ENCODE data around the gene FARS2.

FARS2 gene

DNA sequence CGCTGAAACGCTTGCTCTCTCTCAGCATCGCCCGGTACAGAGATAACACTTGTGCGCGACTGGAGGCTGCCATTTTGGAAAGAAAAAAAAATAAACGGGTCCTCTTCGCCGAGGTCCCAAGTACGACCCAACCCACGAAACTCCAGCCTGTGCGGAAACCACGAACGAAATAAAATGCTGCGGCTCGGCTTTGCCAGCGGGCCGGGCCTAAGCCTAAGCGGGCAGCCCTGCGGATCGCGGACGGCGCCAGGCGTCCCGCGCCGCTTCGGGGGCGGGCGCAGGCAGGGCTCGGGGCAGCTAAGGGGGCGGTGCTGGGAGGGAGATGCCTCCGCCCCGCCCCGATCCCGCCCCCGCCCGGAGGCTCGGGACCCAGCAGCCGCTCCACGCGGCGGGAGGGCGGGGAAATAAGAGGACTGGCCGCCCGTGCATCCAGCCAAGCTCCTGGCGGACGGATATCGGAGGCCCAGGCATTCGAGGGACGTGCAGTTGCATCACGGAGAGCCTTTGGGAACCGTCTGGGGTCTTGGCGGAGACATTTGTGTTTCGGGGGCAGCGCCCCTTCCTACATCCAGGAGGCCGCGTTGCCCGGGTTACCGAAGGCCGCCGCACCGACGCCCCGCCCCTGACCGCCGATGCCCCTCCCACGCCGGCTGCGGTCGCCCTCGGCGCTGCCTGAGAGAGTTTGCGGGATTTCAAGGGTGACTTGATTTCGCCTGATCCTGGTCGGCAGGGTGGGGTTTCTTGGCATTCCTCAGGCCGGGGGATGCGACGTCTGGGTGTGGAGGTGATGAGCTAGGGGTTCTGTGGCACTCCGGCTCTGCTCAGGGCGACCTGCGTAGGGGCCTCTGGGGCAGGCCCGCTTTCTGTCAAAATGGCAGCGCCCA lies at the start of gene FARS2, which contains the start of gene LYRM4:
Gene FARS2, plus strand, starts transcription at position 853 of the 884 bp plus-strand sequence.
Gene LYRM4, minus strand, starts transcription at position 290 of the 884 bp plus-strand sequence. Its CDS starts 217 bp downstream, at position 73.
- DNase-seq (ENCODE audit: insufficient read length, low spot score) = peak; percentile 70
- FAIRE-seq = no peak

DNA sequence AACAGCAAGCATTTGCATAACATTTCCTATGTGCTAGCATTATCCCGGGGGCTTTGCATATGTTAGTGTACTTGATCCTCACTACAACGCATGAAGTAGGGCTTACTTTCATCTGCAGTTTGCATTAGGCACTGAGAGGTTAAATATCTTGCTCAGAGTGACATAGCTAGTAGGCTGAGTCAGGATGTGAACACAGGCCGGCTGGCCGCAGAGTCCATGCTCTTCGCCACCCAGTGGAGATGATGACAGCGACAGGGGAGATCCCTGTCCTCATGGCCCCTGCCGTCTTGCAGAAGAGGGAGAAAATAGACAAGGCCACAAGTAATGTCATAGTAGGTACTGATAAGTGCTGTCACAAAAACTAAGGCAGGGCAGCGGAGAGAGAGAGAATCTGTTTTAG lies 47.5 kb upstream of the FARS2 start:
- FAIRE-seq (no peak), DNase-seq (ENCODE audit: insufficient read length, low spot score) (no peak)

DNA sequence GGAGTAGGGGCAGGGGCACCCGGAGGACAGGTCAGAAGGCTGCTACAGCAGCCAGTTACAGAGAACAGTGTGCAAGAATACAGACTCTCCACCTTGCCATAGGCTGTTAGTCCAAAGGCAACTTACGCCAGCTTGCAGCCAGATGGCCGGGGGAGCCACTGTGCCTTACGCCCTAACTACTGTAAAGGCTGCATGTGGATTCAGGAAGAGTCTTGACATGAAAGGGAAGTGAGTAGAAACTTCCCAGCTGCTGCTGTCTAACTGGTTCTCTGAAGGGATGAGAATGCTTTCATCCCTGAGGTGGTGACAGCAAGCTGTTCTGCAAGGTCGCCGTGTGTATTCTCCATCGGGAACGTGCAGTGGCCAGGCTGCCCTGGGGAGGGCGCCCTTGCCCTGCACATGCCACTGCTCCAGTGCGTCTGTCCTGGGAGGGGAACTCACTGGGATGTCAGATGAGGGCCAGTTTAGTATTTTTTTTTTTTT lies 46.7 kb upstream of the FARS2 start:
- DNase-seq (ENCODE audit: insufficient read length, low spot score) = no peak
- no peak for FAIRE-seq

DNA sequence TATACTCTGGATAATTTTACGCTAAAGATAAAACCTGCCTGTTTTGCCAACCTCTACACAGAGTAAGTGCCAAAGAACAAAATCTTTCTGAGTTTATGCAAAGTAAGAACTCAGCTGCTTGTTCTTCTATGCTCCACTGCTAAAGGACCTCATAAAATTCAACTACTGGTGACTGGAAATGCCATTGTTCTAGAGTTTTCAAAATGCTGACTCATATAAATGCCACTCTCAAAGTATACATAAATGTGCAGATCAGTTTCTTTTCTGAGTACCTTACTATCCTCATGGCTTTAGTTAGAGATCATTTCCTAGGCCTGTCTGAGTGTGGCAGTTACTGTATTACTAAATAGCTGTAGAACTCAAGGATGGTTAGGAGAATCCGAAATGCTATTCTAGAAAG lies 46.2 kb upstream of the FARS2 start:
- DNase-seq (ENCODE audit: insufficient read length, low spot score) = no peak
- no peak for FAIRE-seq

DNA sequence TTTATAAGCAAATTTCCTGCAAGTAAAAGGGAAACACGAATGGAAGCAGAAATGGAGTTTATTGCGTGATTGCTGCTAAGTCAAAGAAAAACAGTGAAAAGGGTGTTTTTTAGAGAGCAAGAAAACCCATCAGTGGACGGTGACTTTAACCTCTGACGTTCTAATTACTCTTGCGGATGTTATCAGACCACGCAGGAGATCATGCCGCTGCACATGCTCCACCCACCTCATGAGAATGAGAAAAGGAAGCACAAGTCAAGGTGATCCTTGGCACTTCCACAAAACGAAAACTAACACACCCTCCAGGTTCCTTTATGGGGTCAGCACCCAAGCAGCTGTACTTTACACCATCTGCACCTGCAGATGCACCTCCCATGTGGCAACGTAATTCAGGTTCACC lies 45.5 kb upstream of the FARS2 start:
- DNase-seq (ENCODE audit: insufficient read length, low spot score) (no peak), FAIRE-seq (no peak)

DNA sequence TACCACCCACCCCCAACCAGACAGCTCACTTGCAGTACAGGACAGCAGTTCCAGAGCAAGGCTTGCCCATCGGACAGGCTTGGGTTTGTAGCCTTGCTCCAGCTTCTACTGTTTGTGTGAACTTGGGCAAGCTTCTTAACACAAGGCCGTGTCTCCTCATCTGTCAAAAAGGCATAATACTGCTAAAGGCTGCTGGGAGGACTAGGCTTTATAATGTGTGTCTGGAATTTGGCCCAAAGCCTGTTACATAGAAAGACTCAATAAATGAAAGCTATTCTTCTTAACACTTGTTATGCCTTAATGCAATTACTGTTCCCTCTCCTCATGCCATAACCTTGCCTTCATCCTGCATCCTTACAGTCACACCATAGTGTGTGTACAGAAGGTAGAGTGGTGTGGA lies 44.0 kb upstream of the FARS2 start:
- DNase-seq (ENCODE audit: insufficient read length, low spot score) (no peak), FAIRE-seq (no peak)

DNA sequence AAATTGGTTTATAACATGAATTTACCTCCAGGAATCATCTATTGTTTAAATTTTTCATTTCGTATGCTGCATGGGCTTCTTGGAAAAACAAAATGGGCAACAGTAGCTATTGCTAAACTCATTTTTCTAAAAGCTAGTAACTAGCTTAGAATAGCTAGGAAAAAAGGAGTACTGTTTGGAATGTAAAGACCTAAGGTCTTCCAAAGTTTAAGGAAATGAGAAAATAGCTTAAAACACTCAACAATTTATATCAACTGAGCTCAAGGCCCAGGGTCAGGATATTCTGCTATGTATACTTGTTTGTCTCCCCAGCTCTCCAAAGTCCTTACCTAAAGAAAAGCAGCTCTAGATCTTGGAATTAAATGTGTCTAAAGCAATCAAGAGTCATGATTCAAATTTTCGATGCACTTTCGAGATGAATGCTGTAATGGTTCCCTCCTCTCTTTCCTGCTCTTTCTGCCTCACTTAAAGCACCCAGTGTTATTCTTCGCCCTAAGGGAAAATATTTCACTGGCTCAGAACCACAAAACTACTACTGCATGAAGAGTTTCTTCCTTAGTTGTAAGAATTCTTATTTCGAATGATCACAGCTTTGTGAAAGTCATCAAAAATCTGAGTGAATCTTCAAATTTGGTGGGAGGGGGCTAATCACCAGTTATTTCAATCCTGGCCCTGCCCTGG lies 42.2 kb upstream of the FARS2 start:
- FAIRE-seq = no peak

DNA sequence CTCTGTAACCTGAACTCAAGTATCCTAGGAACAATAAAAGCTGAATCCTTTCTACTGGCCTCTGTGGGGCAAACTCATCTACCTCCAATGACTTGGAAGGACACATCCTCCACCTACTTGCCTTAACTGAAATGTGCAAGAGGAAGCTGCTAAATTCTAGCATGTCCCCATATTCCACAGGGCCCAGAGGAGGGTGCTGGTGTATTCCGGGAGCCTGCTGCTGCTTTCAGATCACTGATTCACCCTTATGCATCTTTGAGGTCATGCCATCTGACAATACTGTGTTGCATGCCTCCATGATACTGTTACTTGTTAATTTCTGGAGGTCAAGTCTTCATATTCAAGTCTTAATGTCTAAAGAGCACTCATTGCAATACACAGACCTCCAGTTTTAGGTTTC lies 40.9 kb upstream of the FARS2 start:
- DNase-seq (ENCODE audit: insufficient read length, low spot score) (no peak), FAIRE-seq (no peak)

More for the DNA sequence above, 42.2 kb upstream of the FARS2 start:
- no peak for DNase-seq (ENCODE audit: insufficient read length, low spot score)

DNA sequence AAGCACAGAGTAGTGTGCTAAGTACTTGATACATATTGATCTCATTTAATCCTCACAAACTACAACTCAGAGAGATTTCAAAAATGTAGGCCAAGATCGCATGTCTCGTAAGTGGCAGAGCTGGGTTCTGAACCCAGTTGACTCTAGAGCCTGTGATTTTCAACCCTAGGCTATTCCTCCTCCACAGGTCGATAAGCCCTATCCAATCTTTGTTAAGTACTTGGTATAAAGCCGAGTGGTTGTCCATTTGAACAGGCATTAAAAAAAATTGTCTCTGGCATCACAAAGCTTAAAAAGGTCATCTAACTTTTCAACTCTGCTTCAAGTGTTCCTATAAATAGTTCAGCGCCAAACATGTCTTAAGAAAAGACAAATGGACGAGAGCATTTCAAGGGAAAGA lies 38.0 kb upstream of the FARS2 start:
- FAIRE-seq (no peak), DNase-seq (ENCODE audit: insufficient read length, low spot score) (no peak)

DNA sequence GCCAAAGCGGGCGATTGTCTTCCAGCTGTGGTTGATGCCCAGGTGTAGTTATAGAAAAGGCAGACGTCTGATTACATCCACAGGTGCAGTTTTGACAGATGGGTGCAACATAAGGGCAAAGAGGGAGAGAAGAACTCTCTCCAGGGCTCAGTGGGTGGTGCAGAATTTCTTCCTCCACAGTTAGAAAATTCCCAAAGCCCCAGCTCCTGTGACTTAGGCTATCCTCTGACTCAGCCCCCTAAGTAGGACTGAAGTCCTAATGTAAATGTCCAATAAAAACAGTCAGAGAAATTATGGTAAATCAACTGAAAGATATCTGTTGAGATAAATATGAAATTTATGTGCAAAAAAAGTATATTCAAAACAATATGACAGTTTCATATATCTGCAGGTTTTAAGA lies 32.0 kb upstream of the FARS2 start:
- FAIRE-seq (no peak), DNase-seq (ENCODE audit: insufficient read length, low spot score) (no peak)

DNA sequence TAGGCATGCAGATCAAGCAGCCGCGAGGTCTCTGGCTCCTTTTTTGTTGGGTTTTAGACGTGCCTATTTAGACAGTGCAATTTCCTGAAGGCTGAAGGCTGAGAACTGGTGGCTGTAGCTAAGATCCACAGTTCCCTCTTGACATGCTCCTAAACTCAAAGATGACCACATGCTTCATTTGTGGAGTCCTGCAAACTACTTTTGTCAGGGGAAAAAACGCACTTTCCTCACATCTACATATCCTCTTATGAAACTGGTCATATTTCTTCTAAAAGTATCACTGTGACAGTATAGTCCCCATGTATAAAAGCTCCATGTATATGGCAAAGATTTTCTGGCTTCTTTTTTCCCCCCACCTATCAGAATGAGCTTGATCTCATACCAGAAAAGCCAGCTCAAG lies 31.2 kb upstream of the FARS2 start:
- FAIRE-seq = no peak
- no peak for DNase-seq (ENCODE audit: insufficient read length, low spot score)

DNA sequence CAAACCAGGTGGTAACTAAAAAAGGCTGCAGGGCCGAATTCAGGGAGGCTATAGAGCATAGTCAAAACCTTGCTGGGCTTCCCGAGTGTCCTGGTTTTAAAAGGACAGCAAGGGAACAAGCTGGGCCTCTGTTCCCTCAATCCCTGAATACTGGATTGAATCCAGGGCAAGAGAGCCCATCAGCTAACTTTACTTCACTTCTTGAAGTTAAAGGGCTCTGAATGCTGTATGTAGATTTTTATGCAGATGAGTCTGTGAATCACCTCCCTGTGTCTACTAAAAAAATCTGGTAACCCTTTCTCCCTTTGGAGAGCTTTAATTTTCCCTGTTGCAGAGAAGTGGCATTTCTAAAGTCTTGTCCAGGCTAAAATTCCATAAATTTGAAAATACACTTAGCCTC lies 30.0 kb upstream of the FARS2 start:
- FAIRE-seq = no peak
- DNase-seq (ENCODE audit: insufficient read length, low spot score) = no peak

DNA sequence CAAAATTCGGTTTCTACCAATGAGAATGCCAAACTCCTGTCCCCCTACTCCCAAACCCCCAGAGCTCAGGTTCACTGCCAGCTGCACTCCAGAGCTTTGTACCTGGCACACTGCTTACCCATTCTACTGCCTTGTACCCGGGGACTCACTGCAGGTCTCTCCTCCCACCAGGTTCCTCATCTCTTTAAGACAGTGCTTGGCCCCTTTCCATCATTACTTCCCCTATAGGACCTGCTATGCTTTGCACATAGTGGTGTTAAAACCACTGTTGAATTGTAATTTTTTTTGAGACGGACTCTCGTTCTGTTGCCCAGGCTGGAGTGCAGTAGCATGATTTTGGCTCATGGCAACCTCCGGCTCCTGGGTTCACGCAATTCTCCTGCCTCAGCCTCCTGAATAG lies 26.4 kb upstream of the FARS2 start:
- DNase-seq (ENCODE audit: insufficient read length, low spot score) = no peak
- no peak for FAIRE-seq

DNA sequence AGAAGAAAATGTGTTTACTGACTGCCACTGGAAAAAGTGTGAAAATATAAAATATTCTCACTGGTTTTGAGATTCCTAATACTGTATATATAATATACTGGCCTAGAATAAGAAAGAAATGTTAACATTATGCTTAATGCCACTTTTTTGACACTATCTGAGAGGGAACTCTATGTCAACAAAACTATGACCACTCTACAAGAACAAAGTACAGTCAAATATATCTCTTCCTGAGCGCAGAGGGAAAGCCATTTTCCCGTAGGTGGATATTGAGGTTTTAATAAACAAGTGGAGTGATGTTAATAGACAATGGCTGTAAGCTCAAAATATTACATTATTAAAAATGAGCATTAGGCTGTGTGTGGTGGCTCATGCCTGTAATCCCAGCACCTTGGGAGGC lies 25.5 kb upstream of the FARS2 start:
- DNase-seq (ENCODE audit: insufficient read length, low spot score) (no peak), FAIRE-seq (no peak)

DNA sequence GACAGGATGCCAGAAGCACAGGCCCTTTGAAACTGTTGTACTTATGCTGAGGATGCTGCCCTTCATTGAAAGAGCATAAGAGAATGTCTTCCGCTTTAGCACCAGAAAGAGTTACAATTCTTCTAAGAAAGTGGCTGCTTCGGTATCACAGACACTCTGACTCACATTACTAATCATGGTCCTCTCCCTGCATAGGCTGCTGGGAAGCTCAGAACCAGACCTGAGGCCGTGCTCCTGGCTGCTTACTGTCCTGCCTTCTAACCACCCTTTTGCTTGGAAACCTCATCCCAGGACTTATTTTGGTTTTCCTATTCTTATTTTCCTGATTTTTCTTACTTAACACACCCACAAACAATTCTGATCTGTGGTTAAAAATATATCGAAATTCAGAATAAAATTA lies 23.5 kb upstream of the FARS2 start:
- DNase-seq (ENCODE audit: insufficient read length, low spot score) (no peak), FAIRE-seq (no peak)

DNA sequence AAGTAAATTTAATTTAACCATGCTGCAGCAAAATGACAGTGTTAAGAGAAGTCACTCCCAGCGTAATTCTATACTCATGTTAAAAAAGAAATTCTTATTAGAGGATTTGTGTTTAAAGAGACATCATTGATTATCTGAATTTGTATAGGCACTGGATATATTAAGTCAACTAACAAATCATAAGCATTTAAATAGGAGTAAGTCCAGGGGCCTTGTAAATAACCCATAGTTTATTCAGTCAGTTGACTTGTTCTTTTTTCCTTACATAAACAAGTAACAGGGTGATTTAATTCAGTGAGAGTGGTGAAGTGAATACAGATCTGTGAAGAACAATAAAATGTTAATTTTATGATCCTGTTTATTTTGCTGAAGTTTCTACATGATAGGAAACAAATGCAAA lies 23.0 kb upstream of the FARS2 start:
- FAIRE-seq (no peak), DNase-seq (ENCODE audit: insufficient read length, low spot score) (no peak)

DNA sequence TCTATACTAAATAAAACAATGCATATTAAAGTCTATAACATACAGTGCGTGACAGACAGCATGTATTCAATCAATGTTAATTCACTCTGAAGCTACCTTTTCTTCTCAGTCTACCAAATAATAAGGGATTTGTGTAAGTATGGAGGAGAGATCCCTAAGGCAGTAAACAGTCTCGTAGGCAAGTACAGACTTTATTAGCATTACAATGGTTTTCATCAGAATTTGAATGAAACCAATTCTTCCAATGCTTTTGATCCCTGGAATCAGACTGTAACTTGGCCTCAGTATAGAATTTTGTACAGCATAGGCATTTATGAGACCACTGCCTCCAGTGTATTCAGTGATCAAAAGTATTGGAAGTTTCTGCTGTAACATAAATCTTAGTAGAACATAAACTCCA lies 20.1 kb upstream of the FARS2 start:
- no peak for DNase-seq (ENCODE audit: insufficient read length, low spot score)
- no peak for FAIRE-seq

DNA sequence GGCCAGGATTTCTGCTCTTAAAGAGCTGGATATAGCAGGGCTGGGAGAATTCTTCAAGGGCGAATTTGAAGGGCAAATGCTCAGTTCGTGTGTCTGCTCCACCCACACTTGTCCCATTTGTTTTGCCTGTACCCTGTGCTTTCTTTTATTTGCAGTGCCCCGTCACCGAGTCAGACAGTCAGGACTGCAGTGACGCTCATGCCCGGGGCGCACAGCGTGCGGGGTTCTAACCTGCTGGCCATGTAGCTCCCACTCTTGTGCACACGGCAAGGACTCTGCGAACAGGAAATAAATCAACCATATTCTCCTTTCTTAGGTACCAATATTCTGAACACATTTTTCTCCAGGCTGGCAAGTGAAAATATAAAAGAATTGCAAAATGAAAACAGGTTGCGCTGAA lies 18.2 kb upstream of the FARS2 start:
- DNase-seq (ENCODE audit: insufficient read length, low spot score) = no peak
- no peak for FAIRE-seq

DNA sequence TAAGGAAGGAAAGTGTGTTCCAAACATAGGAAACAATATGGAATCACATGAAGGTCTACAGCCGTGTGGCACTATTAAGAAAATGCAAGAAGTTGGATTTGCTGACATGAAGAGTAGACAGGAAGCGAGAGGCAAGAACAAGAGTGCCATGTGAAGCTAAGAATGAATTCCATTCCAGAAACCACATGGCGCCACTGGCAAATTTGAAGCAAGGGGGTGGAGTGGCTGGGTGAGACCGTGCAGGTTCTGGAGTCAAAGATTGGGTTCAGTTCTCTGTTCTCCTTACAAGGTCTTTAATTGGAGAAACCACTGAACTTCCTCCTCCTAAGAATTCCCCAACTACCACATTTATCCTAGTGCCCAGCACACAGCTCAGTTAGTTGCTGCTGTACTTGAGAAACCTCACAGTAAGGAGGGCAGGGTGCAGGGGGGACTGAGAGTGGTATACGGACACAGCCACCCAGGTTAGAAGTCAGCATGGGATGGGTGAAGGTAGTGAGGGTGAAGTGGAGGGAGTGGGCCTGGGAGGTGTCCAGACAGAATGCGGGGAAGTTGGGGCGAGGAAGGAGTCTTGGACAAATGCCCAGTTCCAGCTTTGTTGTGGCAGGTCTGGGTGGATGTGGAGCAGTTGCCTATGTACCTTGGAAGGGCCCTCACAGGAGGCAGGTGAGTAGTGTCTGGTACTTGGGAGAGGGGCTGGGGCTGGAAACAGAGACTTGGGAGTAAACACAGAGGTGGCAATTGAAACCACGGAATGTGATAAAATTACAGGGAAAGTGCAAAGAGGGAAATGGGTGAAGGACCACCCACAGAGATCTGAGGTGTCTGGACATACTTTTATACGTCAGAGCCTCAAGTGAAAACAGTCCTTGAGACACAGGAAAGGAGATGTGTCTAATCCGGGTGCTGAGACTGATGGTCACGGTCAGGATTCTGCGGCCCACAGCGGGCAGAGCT lies 14.9 kb upstream of the FARS2 start:
- no peak for DNase-seq (ENCODE audit: insufficient read length, low spot score)
- FAIRE-seq = no peak

DNA sequence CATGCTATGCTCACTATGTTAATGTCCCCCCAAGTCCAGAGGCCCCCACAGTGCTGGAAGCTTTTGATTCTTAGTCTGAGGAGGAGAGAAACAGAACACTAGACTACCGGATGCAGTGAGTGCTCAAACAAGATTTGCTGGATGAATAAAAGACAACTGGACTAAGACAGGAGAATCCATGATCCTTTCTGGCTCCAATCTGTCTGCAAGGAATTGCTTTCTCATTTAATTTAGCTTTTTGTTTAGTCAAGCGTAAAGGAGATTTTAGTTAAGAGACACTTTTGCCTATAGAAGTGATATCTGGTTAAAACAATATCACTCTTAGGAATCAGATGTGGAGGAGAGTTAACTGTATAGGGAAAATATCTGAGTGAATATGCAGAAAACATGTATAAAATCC lies 14.1 kb upstream of the FARS2 start:
- DNase-seq (ENCODE audit: insufficient read length, low spot score) (no peak), FAIRE-seq (no peak)

Data from GM19239 (cell line).